ENCODE measurements around the gene NRXN3.

The NRXN3 gene

GRCh38 chr14:79665556-79665955 is 1495.4 kb downstream of the NRXN3 start:
- no peak for DNase-seq

- DNase-seq = no peak
Measured at GRCh38 chr14:79668951-79669350, 1498.8 kb downstream of the NRXN3 start.

- DNase-seq = no peak
Measured at GRCh38 chr14:79670811-79671210, 1500.6 kb downstream of the NRXN3 start.

- no peak for DNase-seq
Measured at GRCh38 chr14:79680087-79680486, 1509.9 kb downstream of the NRXN3 start.

GRCh38 chr14:79686196-79686595 is 1516.0 kb downstream of the NRXN3 start:
- DNase-seq = no peak

- DNase-seq = no peak
Measured at GRCh38 chr14:79690960-79691359, 1520.8 kb downstream of the NRXN3 start.

- DNase-seq = no peak
Measured at GRCh38 chr14:79693935-79694334, 1523.8 kb downstream of the NRXN3 start.

GRCh38 chr14:79695307-79695706 is 1525.1 kb downstream of the NRXN3 start:
- no peak for DNase-seq

GRCh38 chr14:79698298-79698711 is 1528.1 kb downstream of the NRXN3 start:
- no peak for DNase-seq

- DNase-seq = no peak
Measured at GRCh38 chr14:79699206-79699605, 1529.0 kb downstream of the NRXN3 start.

- DNase-seq = no peak
Measured at GRCh38 chr14:79701371-79701770, 1531.2 kb downstream of the NRXN3 start.

GRCh38 chr14:79702197-79702596 is 1532.0 kb downstream of the NRXN3 start:
- DNase-seq = no peak

GRCh38 chr14:79703209-79703608 is 1533.0 kb downstream of the NRXN3 start:
- DNase-seq = no peak

- no peak for DNase-seq
Measured at GRCh38 chr14:79704041-79704807, 1534.1 kb downstream of the NRXN3 start.

- DNase-seq = no peak
Measured at GRCh38 chr14:79705126-79705894, 1535.1 kb downstream of the NRXN3 start.

- no peak for DNase-seq
Measured at GRCh38 chr14:79706382-79706781, 1536.2 kb downstream of the NRXN3 start.

GRCh38 chr14:79708426-79709388 is 1538.5 kb downstream of the NRXN3 start:
- DNase-seq = no peak

GRCh38 chr14:79709573-79709972 is 1539.4 kb downstream of the NRXN3 start:
- DNase-seq = no peak

- DNase-seq = no peak
Measured at GRCh38 chr14:79712302-79712950, 1542.3 kb downstream of the NRXN3 start.

- DNase-seq = no peak
Measured at GRCh38 chr14:79721399-79722084, 1551.4 kb downstream of the NRXN3 start.

- no peak for DNase-seq
Measured at GRCh38 chr14:79724934-79725717, 1555.0 kb downstream of the NRXN3 start.

Measured in NCI-H1436 (cell line).